NOMO-1 treated with DMSO at 0.1 percent for 48 hours (cell line): ENCODE data around the gene ARF3.

Source experiments
- DNase-seq: peaks from one replicate; lab custom pipeline; 2025; ENCODE audit not compliant: unreplicated experiment; lab: John Stamatoyannopoulos, UW

The ARF3 gene

GRCh38 chr12:48967991-48968390 lies 10.7 kb upstream of the ARF3 start:
- no peak for DNase-seq

- DNase-seq = peak; percentile 66
Observed at GRCh38 chr12:48966177-48966895, 9.0 kb upstream of the ARF3 start.

DNA sequence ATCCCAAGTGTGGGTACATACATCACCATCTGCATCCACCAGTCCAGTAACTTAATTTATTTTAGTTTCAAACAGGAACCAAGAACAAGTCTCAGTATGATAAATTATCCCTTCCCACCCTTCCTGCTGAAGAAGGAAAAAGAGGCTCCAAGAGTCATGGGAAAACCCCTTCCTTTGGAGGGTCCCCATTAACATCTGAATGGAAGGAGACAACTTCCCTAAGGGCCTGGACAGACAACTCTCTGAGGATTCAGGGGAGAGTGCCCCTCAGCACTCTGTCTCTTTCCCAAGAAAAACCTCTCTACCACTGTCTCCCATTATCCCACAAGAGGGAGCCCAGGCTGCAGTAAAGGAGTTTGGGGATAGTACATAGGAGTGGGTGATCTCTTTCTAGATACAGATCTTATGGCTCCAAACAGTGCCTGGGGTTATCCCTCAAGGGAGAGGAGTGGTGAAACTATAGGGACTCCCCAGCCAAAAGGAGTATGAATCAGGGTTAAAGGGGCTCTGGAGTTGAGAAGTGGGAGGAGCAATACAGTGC lies 8.1 kb upstream of the ARF3 start:
- no peak for DNase-seq

GRCh38 chr12:48961801-48962200 lies 4.5 kb upstream of the ARF3 start:
- DNase-seq = no peak

DNA sequence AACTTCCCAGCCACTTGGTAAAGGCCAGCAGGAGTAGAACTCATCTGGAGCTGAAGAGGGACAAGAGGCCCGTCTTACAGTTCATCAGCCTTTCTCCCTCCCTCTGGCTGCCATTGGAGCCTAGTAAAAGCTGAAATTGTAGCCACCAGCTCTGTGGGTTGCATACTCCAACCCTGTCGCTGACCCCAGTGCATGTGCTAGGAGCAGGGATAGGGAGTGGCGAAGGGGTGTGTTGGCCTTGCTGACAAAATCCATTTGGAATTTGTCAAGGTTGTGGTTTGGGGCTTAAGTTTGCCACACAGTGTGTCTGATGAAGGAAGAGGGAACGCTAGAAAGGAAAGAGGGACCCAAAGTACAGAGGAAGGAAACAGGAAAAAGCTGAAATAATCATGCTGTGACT lies 4.0 kb upstream of the ARF3 start:
- DNase-seq = no peak

DNA sequence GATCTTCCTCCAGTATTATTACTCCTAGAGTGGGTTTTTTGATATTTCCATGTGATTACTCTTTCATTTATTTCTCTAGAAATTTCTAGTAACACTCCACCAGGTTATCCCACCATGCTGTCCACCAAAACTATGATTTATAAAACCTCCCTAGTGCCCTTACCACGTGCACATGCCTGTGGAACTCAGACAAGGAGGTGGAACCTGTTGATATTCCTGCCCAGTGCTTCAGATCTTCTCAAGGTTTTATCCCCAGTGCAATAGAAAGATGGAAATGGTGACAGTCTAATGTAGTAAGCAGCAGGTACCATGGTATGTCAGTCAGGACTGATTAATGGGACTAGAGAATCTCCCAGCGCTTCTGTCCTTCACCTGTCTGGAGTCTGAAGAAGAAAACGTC lies 3.5 kb upstream of the ARF3 start:
- DNase-seq = no peak

GRCh38 chr12:48958049-48958388 lies 732 bp upstream of the ARF3 start:
- DNase-seq = peak; percentile 30

DNA sequence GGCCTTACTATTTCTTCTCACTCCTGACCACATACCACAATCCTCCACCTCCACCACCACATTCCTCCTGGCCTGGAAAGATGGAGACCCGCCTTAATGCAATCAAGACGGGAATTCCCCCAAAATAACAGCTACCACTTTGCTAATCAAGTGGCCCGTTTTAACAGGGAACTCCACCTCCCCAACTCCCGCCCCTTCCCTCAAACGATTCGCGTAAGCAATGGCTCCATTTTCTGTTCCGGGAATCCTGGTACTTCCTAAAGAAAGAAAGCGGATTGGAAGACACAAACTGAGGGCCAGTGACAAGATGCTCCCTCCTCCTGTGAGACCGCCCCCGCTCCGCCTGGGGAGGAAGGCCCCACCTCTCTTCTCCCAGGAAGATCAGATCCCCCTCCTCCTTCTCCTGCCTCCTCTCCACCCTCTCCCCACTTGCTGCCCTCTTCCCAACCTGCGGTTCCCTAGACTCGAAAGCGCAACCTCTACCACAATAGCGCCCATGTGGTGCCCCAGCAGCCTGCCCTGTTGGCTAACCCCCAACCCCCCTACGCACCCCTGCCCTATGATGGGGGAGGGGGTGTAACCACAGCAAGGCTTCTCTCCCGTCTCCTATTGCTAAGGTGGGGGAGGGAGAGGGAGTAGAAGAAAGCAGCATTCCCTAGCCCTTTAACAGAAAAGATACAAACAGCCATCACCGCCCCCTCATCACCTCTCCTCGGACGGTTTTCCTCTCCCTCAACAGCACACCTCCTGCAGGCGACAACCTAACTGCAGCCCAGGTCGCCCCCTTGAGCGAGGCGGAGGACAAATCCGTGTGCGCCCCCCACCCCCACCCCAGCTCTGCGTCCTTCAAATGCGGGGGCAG lies 777 bp downstream of the ARF3 start:
- DNase-seq = peak; percentile 77

GRCh38 chr12:48954841-48955501 lies 2.3 kb downstream of the ARF3 start:
- DNase-seq = peak; percentile 91

DNA sequence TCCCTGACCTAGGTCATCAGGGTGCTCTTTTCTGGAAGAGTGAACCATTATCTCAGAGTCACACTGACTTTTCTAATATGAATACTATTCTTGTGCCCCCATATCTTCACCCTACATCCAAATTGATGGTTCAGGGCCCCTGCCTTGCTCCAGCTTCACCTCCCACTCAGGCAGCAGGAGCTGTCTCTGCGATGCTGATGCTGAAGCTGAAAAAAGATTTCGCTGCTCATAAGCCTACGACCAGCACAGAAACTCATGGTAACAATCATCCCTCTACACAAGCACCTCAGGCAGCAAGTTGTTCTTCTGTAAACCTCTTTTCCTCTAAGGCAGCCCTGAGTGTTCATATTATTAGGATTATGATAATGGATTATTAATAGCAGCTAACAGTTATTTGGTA lies 3.2 kb downstream of the ARF3 start:
- no peak for DNase-seq

DNA sequence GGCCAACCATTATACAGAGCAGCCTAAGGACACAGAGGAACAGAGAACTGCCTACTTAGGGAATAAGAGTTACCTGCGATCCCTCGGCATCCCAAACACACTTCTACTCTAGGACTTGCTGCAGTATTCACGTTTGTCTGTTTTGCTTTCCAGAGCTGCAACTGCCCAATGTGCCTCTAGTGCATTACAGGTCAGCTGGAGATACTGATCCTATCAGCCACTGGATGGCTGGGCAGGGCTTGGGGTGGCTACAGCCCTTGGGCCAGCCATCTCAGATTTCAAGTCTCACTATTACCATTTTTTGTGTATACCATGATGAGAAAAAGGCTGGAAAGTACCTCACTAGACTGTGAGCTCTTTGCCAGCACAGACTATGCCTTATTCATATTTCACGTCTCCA lies 4.6 kb downstream of the ARF3 start:
- no peak for DNase-seq

DNA sequence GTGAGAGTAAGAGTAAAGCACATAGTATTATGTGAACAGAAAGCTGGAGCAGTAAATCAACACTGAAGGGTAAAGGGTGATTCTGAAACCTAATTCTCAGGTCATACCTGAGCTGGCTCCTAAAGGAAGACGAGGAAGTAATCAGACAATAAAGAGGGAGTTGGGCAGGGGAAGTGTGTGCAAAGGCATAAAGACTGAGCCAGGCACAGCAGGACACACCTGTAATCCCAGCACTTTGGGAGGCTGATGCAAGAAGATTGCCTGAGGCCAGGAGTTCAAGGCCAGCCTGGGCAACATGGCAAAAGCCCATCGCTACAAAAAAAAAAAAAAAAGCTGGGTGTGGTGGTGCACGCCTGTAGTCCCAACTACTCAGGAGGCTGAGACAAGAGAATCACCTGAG lies 9.6 kb downstream of the ARF3 start:
- DNase-seq = no peak

- no peak for DNase-seq
Observed at GRCh38 chr12:48946943-48947342, 10.3 kb downstream of the ARF3 start.

DNA sequence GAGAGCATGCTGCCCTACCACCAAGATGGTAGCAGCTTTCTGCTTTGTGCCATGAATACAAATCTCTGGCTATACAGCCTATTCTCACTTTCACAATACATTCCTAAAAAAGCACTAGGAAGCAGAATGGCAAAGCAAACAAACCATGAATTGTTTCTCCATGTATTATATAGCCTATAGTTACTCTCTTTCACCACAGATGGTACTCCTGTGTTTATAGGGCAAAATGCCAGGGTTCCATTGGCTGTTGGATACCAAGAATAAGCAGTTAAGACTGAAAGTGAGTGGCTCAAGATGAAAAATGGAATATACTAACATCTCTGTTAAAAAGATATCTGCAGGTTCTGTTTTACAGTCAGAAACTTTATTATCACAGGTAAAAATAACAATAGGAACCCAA lies 11.1 kb downstream of the ARF3 start:
- DNase-seq = no peak

- no peak for DNase-seq
Observed at GRCh38 chr12:48943221-48943620, 14.1 kb downstream of the ARF3 start.

- DNase-seq = peak; percentile 87
Observed at GRCh38 chr12:48940181-48940580, 17.1 kb downstream of the ARF3 start.

GRCh38 chr12:48938805-48939204 lies 18.5 kb downstream of the ARF3 start:
- peak; percentile 45 for DNase-seq

- DNase-seq = no peak
Observed at GRCh38 chr12:48937170-48937569, 20.1 kb downstream of the ARF3 start.

DNA sequence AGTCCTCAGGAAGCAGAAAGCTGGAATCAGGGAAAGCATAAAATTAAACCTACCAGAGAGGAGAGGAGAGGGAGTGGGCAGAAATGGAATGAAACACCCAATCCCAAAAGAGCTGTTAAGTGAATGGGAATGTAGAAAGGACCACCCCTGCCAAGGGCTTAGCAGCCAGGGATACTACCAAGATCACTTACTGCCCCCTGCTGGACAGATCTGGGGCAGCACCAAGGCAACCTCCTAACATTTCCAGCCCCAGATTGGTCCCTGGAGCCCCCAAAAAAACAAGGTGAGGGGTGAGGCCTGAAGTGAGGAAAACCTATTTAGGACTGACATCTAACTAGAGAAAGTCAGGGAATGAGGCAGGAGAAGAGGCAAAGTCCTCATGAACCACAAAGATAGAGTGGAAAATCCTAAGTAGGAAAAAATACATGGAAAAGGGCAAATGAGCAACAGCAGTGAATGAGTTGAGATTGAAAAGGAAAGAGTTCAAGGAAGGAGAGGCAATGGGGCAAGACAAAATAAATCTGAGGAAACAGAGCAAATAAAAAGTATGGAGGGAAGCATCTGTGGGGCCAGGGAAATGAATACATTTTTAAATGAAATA lies 20.8 kb downstream of the ARF3 start:
- DNase-seq = peak; percentile 39

GRCh38 chr12:48934312-48934706 lies 23.0 kb downstream of the ARF3 start:
- no peak for DNase-seq

GRCh38 chr12:48933664-48934311 lies 23.5 kb downstream of the ARF3 start:
- no peak for DNase-seq
